DND-41 (cell line): ENCODE results near the gene ASF1A.

ENCODE experiments used
- CTCF ChIP-seq: IDR thresholded peaks from 2 replicates; pipeline ENCODE4 v1.5.1; 2012; ENCODE audit warnings: borderline replicate concordance, low read length, moderate library complexity, mild to moderate bottlenecking; ENCODE audit not compliant: poor library complexity, severe bottlenecking; ENCODE audit errors: extremely low read depth
- EZH2 ChIP-seq: IDR thresholded peaks from 3 replicates; pipeline ENCODE4 v1.6.1; 2012; ENCODE audit warnings: borderline replicate concordance, low read depth, mild to moderate bottlenecking, moderate library complexity, low read length, inconsistent platforms; ENCODE audit not compliant: severe bottlenecking

- no peak for TF ChIP-seq CTCF
- no peak for TF ChIP-seq EZH2
These were observed 22.6 kb upstream of the ASF1A start for GRCh38 chr6:118871331-118871730.
